OCI-LY1 (cell line): Measurements from ENCODE around the gene THOC7.

Source experiments
- EZH2 ChIP-seq: fragments of 200-600 bp; sonication (generic), shearing (Covaris generic); IDR thresholded peaks from 2 replicates; pipeline ENCODE4 v1.8.0; 2017; ENCODE audit warnings: borderline replicate concordance, mixed run types, mild to moderate bottlenecking, antibody characterized with exemption, low read length, moderate library complexity, mixed read lengths
- TF ChIP-seq, protein P1 (sequence below): fragments of 200-600 bp; sonication (generic), shearing (Covaris generic); IDR thresholded peaks from 2 replicates; pipeline ENCODE4 v1.5.1; 2017; ENCODE audit warnings: mild to moderate bottlenecking, antibody characterized with exemption, low read length, moderate library complexity, mixed read lengths

DNA sequence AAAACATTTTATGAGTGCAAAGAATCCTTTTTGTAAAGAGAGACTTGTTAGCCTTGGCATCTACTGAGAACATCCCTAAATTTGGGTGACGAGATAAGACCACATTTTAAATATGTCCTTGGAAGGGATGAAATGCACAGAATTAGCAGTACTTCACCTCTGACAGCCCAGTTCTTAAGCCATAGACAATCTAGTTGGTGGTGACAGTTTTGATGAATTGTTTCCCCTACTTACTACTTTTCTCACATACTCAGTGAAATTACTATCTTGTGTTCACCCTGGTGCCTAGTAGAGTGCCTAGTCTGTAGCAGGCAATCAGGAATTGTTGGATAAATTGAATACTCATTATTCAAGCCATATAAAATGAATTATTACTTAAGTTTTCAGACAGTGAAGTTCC is 45.2 kb upstream of the THOC7 start:
- TF ChIP-seq, protein P1, sequence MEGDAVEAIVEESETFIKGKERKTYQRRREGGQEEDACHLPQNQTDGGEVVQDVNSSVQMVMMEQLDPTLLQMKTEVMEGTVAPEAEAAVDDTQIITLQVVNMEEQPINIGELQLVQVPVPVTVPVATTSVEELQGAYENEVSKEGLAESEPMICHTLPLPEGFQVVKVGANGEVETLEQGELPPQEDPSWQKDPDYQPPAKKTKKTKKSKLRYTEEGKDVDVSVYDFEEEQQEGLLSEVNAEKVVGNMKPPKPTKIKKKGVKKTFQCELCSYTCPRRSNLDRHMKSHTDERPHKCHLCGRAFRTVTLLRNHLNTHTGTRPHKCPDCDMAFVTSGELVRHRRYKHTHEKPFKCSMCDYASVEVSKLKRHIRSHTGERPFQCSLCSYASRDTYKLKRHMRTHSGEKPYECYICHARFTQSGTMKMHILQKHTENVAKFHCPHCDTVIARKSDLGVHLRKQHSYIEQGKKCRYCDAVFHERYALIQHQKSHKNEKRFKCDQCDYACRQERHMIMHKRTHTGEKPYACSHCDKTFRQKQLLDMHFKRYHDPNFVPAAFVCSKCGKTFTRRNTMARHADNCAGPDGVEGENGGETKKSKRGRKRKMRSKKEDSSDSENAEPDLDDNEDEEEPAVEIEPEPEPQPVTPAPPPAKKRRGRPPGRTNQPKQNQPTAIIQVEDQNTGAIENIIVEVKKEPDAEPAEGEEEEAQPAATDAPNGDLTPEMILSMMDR: no peak
- no peak for TF ChIP-seq EZH2
